ENCODE measurements around the gene RPL23. TPM values are rescaled to one million over a fixed set of nuclear protein-coding genes. Genes with fewer than 3 reads are reported as not detected.
A peak's percentile ranks its signal among the peaks of the same experiment; 100 is the strongest.

RPL23 gene
- total RNA-seq (2014; rRNA removed; shearing (Covaris generic)): 1,400 and 1,966 TPM in 2 replicates

DNA sequence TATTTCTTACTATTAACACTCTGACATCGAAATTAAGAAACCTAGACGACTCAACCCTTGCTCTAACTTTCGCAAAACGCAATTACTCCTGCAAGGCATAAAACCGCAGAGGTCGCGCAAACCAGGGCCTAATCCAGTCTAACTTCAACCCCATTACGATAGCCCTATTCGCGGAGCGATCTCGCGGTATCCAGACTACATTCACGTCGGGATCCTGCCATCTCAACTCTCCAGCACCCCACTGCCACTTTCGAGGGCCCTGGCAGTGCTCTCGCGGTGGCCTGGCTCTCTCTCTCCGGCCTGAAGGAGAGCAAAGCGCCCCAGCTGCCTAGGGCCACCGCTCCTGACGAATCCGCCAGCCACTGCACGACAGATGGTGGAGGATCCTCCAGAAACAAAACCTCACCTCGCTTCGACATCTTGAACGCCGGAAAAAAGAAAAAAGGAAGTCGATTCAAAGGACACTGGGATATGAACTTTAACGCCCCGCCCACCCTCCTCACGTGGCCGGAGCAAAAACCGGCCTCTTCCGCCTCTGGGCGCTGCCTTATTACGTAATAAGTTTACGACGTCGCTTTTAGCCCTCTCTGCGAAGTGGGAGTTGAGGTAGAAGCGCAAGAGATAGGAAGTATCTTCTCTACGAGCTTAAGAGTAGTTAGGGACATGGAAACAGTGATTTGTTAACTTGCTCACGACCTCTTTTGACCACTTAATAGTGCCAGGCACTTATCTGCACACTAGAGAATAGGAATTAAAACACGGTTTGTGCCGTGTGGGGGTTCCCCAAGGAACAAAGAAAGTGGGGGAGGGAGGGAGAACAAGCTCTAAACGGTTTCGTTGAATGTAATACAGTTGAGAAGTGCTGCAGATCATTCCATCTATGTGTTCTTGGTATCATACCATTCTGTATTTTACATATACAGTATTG, at the start of gene RPL23:
RPL23 (minus strand) TSS at position 430 of the 928 bp plus-strand sequence; CDS start at position 419, 11 bp downstream.
- peak; percentile 97 for DNase-seq (ENCODE audit: low spot score)

DNA sequence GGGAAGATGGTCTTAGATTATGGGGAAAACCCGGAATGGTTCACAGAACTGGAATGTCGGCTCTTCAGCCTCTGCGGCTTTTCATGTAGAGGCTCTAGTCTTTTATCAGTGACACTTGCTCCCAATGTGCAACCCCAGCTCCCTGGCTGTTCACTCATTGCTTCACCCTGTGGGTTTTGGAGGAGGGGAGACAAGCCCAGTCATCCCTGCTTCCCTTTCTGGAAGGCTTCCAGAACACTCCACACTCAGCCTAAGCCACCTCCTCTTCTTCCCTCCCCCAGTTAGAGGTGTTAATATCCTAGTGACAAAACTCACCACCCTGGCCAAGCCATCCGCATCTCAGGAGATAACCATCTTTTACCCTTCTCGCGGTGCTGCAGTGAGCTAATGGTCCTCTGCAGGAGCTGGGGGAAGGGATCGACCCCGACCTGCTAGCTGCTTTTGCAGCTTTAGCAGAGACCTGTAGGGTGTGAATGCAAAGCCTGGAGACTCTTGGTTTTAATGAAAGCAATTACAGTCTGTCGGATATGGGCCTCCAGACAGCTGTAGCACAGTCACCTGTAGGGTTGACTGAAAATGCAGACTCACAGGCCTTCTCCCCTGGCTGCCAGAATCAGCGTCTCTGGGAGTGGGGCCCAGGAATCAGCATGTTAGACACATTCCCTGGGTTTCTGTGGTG, 47.6 kb upstream of the RPL23 start:
- peak; percentile 100 for DNase-seq (ENCODE audit: low spot score)

DNA sequence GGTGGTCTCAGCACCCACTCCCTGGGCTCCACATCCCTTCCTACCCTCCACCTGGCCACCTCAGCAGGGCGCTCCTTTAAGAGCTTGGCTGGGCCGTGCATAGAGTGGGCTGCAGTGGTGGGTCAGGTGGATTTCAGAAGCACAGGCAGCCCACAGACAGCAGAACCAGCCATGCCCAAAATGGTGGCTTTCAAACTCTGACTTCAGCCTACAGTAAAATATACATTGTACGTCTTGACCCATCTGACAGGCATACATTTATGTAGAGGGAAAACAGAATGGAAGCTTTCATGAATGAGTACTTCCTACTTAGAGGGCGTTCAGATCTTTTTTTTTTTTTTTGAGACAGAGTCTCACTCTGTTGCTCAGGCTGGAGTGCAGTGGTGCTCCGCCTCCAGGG, 45.9 kb upstream of the RPL23 start:
- no peak for DNase-seq (ENCODE audit: low spot score)

GRCh38 chr17:38898812-38899348, 45.4 kb upstream of the RPL23 start:
- peak; percentile 75 for DNase-seq (ENCODE audit: low spot score)

GRCh38 chr17:38898291-38898679, 44.8 kb upstream of the RPL23 start:
- no peak for DNase-seq (ENCODE audit: low spot score)

- DNase-seq (ENCODE audit: low spot score): peak; percentile 71
These were observed 44.3 kb upstream of the RPL23 start for GRCh38 chr17:38897671-38898290.

DNA sequence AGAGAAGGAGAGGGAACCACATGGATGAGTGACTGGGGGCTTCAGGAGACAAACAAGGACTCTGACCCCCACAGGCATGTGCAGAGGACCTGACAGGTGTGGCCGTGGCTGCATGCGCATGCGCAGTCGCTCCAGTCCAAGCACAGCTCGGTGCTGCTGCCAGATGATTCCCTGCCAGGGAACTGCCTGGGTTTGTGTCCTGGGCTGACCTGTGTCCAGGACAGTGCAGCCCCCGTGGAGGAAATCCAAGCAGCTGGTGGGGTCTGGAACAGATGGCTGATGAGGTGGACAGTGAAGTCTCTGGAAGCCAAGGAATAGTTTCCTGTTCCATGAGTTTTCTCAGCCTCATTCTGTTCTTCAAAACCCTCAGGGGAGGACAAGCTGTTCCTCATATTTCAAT, 43.7 kb upstream of the RPL23 start:
- DNase-seq (ENCODE audit: low spot score): no peak

DNA sequence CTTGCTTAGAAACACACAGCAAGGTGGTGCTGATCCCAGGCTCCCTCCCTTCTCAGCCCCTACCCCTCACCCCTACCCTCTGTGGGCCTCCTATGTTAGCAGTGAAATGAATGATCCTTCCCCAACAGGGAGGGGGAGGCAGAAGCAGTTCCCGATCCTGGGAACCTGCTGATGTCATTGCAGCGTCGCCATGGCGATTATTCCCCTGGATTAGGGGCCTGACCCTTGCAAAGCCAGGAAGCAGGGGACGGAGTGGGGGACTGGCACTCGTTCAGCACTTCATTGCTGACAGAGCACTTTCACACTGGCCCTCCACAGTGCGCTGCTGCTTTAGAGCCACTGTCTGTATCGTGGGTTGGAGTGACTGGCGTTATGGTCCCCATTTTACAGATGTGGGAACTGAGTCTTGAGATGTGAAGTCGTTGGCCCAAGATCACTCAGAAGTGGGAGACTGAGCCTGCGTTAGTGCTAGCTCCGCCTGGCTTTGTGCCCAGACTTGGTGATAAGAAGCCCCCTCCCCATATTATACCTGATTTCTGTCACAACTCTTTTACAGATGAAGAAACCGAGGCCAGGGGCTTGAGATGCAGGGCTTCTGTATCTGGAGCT, 42.9 kb upstream of the RPL23 start:
- DNase-seq (ENCODE audit: low spot score): no peak

GRCh38 chr17:38894276-38894675, 40.8 kb upstream of the RPL23 start:
- no peak for DNase-seq (ENCODE audit: low spot score)

- no peak for DNase-seq (ENCODE audit: low spot score)
These were observed 40.1 kb upstream of the RPL23 start for GRCh38 chr17:38893607-38894006.

- DNase-seq (ENCODE audit: low spot score): no peak
These were observed 39.6 kb upstream of the RPL23 start for GRCh38 chr17:38893113-38893512.

GRCh38 chr17:38892620-38893019, 39.1 kb upstream of the RPL23 start:
- no peak for DNase-seq (ENCODE audit: low spot score)

DNA sequence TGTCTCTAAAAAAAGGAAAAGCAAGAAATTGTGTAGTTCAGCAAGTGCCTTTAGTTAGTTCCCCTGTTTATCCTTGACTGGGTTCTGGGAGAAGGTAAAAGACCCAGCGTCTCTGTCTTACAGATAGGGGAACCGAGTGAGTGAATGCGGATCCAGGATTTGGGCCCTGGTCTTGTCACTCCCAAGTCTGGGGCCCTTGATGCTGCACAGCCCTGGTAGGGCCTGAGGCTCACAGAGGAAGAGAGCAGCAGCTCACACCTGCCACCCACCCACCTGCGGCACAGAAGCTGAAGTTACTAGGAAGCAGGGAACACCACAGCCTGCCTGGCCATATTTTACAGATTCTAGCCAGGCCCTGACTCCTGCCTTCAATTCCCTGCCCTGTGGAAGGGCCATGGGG, 38.6 kb upstream of the RPL23 start:
- DNase-seq (ENCODE audit: low spot score): no peak

- no peak for DNase-seq (ENCODE audit: low spot score)
These were observed 37.9 kb upstream of the RPL23 start for GRCh38 chr17:38891441-38891840.

DNA sequence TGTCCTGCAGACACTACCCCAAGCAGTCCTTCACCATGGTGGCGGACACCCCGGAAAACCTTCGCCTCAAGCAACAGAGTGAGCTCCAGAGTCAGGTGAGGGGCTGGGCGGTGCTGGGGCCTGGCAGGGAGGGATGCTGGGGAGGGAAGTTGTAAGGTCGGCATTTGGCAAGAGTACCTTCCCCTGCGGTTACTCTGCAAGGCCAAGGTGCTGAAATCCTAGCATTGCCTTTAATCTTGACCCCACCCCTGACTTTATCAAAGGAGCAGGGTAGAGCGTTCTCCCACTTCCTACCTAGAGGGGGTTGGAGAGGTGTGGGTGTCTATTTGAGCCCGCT, 36.9 kb upstream of the RPL23 start:
- no peak for DNase-seq (ENCODE audit: low spot score)

- no peak for DNase-seq (ENCODE audit: low spot score)
These were observed 36.4 kb upstream of the RPL23 start for GRCh38 chr17:38889745-38890409.

DNA sequence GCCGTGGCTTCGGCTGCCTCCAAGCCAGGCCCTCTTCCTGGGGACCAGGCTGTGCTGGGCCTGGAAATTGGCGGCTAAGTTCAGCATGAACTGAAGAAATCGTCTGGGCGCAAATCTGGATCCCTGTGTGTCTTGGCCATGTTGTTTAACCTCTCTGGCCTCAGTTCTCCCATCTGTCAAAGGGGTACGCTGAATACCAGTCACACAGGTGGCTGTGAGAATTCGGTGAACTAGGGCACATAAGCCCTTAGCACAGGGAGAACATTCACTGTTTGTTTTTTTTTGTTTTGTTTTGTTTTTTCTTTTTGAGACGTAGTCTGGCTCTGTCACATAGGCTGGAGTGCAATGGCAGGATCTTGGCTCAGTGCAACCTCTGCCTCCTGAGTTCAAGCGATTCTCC, 35.3 kb upstream of the RPL23 start:
- no peak for DNase-seq (ENCODE audit: low spot score)

GRCh38 chr17:38886643-38887010, 33.1 kb upstream of the RPL23 start:
- DNase-seq (ENCODE audit: low spot score): no peak

GRCh38 chr17:38885728-38886642, 32.5 kb upstream of the RPL23 start:
- no peak for DNase-seq (ENCODE audit: low spot score)

DNA sequence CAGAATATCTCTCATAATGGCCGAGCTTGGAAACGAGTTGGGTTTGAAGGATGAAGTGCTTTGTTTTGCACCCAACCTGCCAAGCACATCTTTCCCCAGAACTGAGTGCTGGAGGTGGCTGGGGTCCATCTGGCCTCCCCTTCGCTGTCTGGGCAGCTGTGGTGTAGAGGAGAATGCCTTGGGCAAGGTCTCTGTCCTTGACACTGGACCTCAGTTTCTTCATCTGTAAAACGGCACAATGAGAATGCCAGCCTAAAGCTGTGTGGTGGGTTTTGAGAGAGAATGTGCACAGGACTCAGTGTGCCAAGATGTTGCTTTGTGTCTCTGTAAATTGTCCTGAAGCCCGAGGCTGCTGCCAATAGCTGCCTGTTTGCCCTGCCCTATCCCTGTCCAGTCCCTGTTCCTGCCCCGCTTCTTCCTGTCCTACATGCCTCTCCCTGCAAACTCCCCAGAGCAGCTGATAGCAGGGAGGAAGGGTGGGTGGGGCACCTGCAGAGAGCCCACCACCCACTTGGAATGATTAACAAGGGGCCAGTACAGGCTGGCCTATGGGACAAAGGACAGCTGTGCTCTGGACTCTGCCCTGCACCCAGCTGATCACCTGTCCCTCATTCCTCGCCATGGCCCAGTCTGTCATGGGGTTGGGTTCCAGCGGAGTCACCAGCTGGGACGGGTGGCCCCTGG, 31.7 kb upstream of the RPL23 start:
- no peak for DNase-seq (ENCODE audit: low spot score)

All from A172 (cell line).